Effector CD8-positive, alpha-beta T cell (primary cell): ENCODE results near the gene LSR.

Experiments
- DNase-seq: peaks from one replicate; lab custom pipeline; 2025; lab: John Stamatoyannopoulos, UW

Gene LSR

GRCh38 chr19:35302446-35302845 is 53.6 kb downstream of the LSR start:
- no peak for DNase-seq

GRCh38 chr19:35303357-35303915 is 54.6 kb downstream of the LSR start:
- no peak for DNase-seq

- no peak for DNase-seq
These were observed 55.2 kb downstream of the LSR start for GRCh38 chr19:35304036-35304435.

GRCh38 chr19:35305181-35305580 is 56.4 kb downstream of the LSR start:
- DNase-seq: no peak

GRCh38 chr19:35306473-35307246 is 57.9 kb downstream of the LSR start:
- no peak for DNase-seq

- DNase-seq: no peak
These were observed 59.1 kb downstream of the LSR start for GRCh38 chr19:35307931-35308330.

GRCh38 chr19:35308910-35309309 is 60.1 kb downstream of the LSR start:
- DNase-seq: no peak

GRCh38 chr19:35309481-35310279 is 60.9 kb downstream of the LSR start:
- no peak for DNase-seq

- DNase-seq: no peak
These were observed 61.5 kb downstream of the LSR start for GRCh38 chr19:35310331-35310730.

GRCh38 chr19:35310811-35311465 is 62.1 kb downstream of the LSR start:
- no peak for DNase-seq

GRCh38 chr19:35311901-35312665 is 63.3 kb downstream of the LSR start:
- no peak for DNase-seq

GRCh38 chr19:35313587-35313986 is 64.8 kb downstream of the LSR start:
- no peak for DNase-seq

GRCh38 chr19:35314031-35314430 is 65.2 kb downstream of the LSR start:
- DNase-seq: no peak

GRCh38 chr19:35314858-35315470 is 66.2 kb downstream of the LSR start:
- DNase-seq: no peak

- DNase-seq: no peak
These were observed 67.1 kb downstream of the LSR start for GRCh38 chr19:35315883-35316282.

- no peak for DNase-seq
These were observed 67.8 kb downstream of the LSR start for GRCh38 chr19:35316560-35316959.
